MM.1S (cell line): ENCODE data around the gene STAT3.

Source experiments
- DNase-seq: peaks from one replicate; pipeline ENCODE4 v3.0.0-alpha.2; 2015
- H2AFZ ChIP-seq: fragments of 300-600 bp; sonication (generic); 2 replicates; pipeline ENCODE4 v1.6.0; 2016; ENCODE audit warnings: antibody characterized with exemption, low read length
- H3F3A ChIP-seq: fragments of 300-600 bp; sonication (generic); 2 replicates; pipeline ENCODE4 v1.6.1; 2016; ENCODE audit warnings: mild to moderate bottlenecking, antibody characterized with exemption, low read length, moderate library complexity, mixed read lengths; ENCODE audit not compliant: insufficient read depth
- H3K27ac ChIP-seq: fragments of 300-600 bp; sonication (generic); 2 replicates; pipeline ENCODE4 v1.5.1; 2016; ENCODE audit warnings: mild to moderate bottlenecking, low read length
- H3K27me3 ChIP-seq: fragments of 300-600 bp; sonication (generic); replicated peaks from 2 replicates; pipeline ENCODE4 v1.6.0; 2016; ENCODE audit warnings: low read length; ENCODE audit not compliant: insufficient read depth
- H3K36me3 ChIP-seq: fragments of 300-600 bp; sonication (generic); replicated peaks from 2 replicates; pipeline ENCODE4 v1.6.1; 2016; ENCODE audit warnings: mild to moderate bottlenecking, low read length, mixed read lengths; ENCODE audit not compliant: insufficient read depth
- H3K4me1 ChIP-seq: fragments of 300-600 bp; sonication (generic); 2 replicates; pipeline ENCODE4 v1.6.1; 2016; ENCODE audit warnings: low read length, mixed read lengths
- H3K4me2 ChIP-seq: fragments of 300-600 bp; sonication (generic); 2 replicates; pipeline ENCODE4 v1.6.0; 2016; ENCODE audit warnings: low read depth, low read length
- H3K4me3 ChIP-seq: fragments of 300-600 bp; sonication (generic); 2 replicates; pipeline ENCODE4 v1.5.1; 2016; ENCODE audit warnings: low read length, mixed read lengths
- H3K79me2 ChIP-seq: fragments of 300-600 bp; sonication (generic); 2 replicates; pipeline ENCODE4 v1.6.1; 2016; ENCODE audit warnings: mixed run types, low read length, mixed read lengths
- H3K9ac ChIP-seq: fragments of 300-600 bp; sonication (generic); 2 replicates; pipeline ENCODE4 v1.6.1; 2016; ENCODE audit warnings: low read length, mixed read lengths
- H3K9me2 ChIP-seq: fragments of 300-600 bp; sonication (generic); replicated peaks from 2 replicates; pipeline ENCODE4 v1.6.1; 2016; ENCODE audit warnings: mild to moderate bottlenecking, low read length, mixed read lengths; ENCODE audit not compliant: insufficient read depth
- H3K9me3 ChIP-seq: fragments of 300-600 bp; sonication (generic); replicated peaks from 2 replicates; pipeline ENCODE4 v1.6.1; 2016; ENCODE audit warnings: mild to moderate bottlenecking, low read length, mixed read lengths; ENCODE audit not compliant: insufficient read depth
- H4K20me1 ChIP-seq: fragments of 300-600 bp; sonication (generic); 2 replicates; pipeline ENCODE4 v1.6.1; 2016; ENCODE audit warnings: mild to moderate bottlenecking, low read length, moderate library complexity, mixed read lengths; ENCODE audit not compliant: insufficient read depth
- EZH2 ChIP-seq: fragments of 300-600 bp; sonication (generic); optimal IDR thresholded peaks from 2 replicates; pipeline ENCODE3; 2017; ENCODE audit warnings: low read depth, mild to moderate bottlenecking, antibody characterized with exemption, low read length, mixed read lengths
- EZH2phosphoT487 ChIP-seq: fragments of 300-600 bp; sonication (generic); IDR thresholded peaks from 2 replicates; pipeline ENCODE4 v1.6.1; 2018; ENCODE audit warnings: antibody characterized with exemption, low read length
- TF ChIP-seq, protein P1 (sequence below): fragments of 300-600 bp; sonication (generic); IDR thresholded peaks from 2 replicates; pipeline ENCODE4 v1.5.1; 2016; ENCODE audit warnings: antibody characterized with exemption, low read length, mixed read lengths

Gene STAT3

DNA sequence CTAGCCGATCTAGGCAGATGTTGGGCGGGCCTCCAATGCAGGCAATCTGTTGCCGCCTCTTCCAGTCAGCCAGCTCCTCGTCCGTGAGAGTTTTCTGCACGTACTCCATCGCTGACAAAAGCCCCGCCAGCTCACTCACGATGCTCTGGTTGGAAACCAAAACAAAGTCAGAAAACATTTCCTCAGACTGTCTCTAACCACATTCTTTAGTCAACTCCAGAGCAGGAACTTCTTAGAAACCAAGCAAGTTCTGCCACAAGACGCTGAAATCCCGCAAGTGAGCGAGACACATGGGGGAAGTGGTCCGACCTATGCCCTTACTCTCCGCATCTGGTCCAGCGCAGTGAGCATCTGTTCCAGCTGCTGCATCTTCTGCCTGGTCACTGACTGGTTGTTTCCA is 50.8 kb downstream of the STAT3 start:
- peaks cover 31% of the 10 kb centered on the region for H3K4me1 ChIP-seq
- H2AFZ ChIP-seq: no peak overlapping the region
- H3K36me3 ChIP-seq: no peaks in the 10 kb centered on the region
- H3K4me2 ChIP-seq: no peak overlapping the region
- no peaks in the 10 kb centered on the region for H3K27me3 ChIP-seq
- H3K4me3 ChIP-seq: no peak overlapping the region
- no peak overlapping the region for H3K9ac ChIP-seq
- DNase-seq: no peak
- TF ChIP-seq EZH2 (no peak), EZH2phosphoT487 (no peak)
- TF ChIP-seq, protein P1, sequence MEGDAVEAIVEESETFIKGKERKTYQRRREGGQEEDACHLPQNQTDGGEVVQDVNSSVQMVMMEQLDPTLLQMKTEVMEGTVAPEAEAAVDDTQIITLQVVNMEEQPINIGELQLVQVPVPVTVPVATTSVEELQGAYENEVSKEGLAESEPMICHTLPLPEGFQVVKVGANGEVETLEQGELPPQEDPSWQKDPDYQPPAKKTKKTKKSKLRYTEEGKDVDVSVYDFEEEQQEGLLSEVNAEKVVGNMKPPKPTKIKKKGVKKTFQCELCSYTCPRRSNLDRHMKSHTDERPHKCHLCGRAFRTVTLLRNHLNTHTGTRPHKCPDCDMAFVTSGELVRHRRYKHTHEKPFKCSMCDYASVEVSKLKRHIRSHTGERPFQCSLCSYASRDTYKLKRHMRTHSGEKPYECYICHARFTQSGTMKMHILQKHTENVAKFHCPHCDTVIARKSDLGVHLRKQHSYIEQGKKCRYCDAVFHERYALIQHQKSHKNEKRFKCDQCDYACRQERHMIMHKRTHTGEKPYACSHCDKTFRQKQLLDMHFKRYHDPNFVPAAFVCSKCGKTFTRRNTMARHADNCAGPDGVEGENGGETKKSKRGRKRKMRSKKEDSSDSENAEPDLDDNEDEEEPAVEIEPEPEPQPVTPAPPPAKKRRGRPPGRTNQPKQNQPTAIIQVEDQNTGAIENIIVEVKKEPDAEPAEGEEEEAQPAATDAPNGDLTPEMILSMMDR: no peak
- no peaks in the 10 kb centered on the region for H3K79me2 ChIP-seq
- H3F3A ChIP-seq: peaks cover 12% of the 10 kb centered on the region
- H3K9me3 ChIP-seq: no peaks in the 10 kb centered on the region
- no peak overlapping the region for H3K27ac ChIP-seq
- no peaks in the 10 kb centered on the region for H3K9me2 ChIP-seq
- no peaks in the 10 kb centered on the region for H4K20me1 ChIP-seq

DNA sequence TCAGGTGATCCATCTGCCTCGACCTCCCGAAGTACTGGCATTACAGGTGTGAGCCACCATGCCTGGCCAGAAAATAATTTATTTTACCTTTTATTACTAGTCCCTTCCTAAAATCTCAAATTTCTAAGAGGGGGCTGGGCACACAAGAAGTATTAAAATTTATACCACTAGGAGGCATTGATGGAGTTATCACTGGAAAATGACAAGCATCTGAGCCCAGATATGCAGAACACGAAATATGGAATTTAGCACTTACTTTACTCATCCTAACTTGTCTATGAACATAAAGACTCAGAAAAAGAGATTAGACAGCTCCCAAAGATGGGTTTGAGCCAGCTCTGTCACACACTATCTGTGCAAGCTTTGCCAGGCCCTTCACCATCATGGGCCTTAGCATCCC is 53.6 kb downstream of the STAT3 start:
- Histone ChIP-seq H3K4me1 (peaks cover 20% of the 10 kb centered on the region), H3K36me3 (no peaks in the 10 kb centered on the region), H3K4me2 (no peak overlapping the region), H3K27ac (no peak overlapping the region), H3K9me3 (no peaks in the 10 kb centered on the region), H3F3A (peaks cover 12% of the 10 kb centered on the region), H2AFZ (no peak overlapping the region), H4K20me1 (no peaks in the 10 kb centered on the region), H3K9ac (no peak overlapping the region), H3K9me2 (no peaks in the 10 kb centered on the region), H3K79me2 (no peaks in the 10 kb centered on the region), H3K4me3 (no peak overlapping the region), H3K27me3 (no peaks in the 10 kb centered on the region)
- TF ChIP-seq EZH2 (no peak), EZH2phosphoT487 (no peak)
- TF ChIP-seq, protein P1: no peak
- DNase-seq: no peak

DNA sequence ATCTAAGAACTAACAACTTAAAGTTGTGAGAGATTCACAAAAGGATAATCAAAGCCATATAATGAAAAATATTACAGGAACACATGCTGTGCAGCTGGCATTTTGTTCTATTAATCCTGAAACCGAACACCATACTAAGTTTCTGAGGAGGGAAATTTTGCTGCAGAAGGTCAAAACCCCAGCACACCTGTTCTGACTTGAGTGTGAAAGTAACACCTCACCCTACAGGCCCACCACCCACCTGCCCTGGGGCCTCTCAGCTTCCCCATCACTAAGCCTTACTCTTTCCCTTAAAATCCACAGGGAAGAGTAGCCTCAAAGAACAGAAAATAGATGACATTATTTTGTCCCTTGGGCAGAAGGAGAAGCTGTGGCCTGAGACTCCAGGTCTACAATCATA is 55.2 kb downstream of the STAT3 start:
- DNase-seq: peak; percentile 51
- no peaks in the 10 kb centered on the region for H3K36me3 ChIP-seq

More for the DNA sequence above, 55.2 kb downstream of the STAT3 start:
- no peaks in the 10 kb centered on the region for H4K20me1 ChIP-seq
- H3K4me1 ChIP-seq: peaks cover 16% of the 10 kb centered on the region
- H3K9ac ChIP-seq: no peak overlapping the region
- no peak overlapping the region for H3K4me3 ChIP-seq
- peak overlapping the region; percentile 46; the same call in 1 of the 2 replicates for H3K27ac ChIP-seq
- no peaks in the 10 kb centered on the region for H3K27me3 ChIP-seq
- no peak overlapping the region for H2AFZ ChIP-seq
- no peaks in the 10 kb centered on the region for H3K9me2 ChIP-seq
- TF ChIP-seq EZH2phosphoT487 (no peak), EZH2 (no peak)
- TF ChIP-seq, protein P1: no peak
- H3F3A ChIP-seq: peaks cover 12% of the 10 kb centered on the region
- H3K79me2 ChIP-seq: no peaks in the 10 kb centered on the region
- H3K9me3 ChIP-seq: no peaks in the 10 kb centered on the region
- no peak overlapping the region for H3K4me2 ChIP-seq
